HG02678 (cell line): ENCODE results near the gene KMT2D.
"Not testable (repeated sequence)": the region's sequence is repeated elsewhere in the genome, so short reads cannot be mapped to it uniquely, and the experiment has no call there.

Source experiments
- ATAC-seq: cut with Tn5 transposase; IDR thresholded peaks from one replicate; pipeline ENCODE4 v1.9.1; 2021; ENCODE audit warnings: mild to moderate bottlenecking, moderate library complexity; ENCODE audit not compliant: unreplicated experiment

Gene KMT2D

DNA sequence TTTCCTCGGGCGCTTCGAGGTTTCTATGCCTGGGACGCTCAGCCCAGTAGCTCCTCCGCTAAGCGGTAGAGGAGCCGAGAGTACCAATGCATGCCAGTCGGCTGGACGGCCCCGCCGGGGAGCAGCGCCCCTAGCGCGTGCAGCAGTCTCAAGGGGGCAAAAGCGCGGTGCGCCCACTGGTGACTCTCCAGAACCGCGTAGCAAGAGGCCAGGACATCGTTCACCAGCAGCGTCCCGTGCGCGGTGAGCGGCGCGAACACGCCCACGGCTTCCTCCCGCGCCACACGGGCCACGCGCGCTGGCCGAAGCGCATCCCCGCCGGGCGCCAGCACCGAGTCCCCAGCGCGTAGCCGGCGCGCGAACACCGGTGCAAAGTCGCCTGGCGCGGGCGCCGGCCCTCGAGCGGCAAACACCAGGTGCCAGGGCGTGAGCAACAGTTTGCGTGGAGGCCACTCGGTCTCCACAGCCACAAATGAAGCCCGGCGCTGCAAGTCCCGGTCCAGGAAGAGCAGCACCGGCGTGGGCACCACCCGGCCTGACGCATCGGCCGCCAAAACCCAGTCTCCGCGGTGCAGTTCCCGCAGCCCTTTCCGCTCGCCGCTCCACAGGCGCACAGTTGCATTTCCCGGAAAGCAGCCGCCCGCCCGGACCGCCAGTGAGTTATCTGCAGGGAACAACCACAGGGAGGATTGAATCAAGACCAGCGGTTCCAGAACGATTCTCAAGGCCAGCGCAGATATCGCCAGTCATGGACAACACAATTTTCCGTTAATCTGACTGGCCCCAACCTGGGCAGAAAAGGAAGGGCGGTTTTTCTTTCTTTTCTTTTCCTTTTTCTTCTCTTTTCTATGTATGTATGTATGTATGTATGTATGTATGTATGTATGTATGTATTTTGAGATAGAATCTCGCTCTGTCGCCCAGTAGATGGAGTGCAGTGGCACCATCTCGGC, 29.5 kb upstream of the KMT2D start:
- no peak for ATAC-seq

- no peak for ATAC-seq
These were observed 28.3 kb upstream of the KMT2D start for GRCh38 chr12:49088932-49089330.

GRCh38 chr12:49088150-49088931, 27.7 kb upstream of the KMT2D start:
- ATAC-seq: peak; percentile 82

DNA sequence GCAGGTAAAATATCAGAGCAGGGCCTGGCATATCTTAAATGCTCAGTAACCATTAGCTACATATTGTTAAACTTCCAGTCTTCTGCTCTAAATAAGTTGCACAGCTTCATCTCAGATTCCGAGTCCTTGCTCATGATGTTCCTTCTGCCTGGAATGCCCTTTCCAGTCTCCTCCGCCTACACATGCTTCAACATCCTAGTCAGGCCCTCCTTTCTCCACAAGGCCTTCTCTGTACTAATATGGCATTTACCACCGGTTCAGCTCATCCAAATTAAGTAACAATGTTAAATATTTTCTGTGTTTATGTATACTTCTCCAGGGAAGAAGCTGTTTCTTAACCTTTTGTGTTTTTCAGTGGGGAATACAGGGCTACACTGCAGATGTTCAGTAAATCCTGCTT, 25.5 kb upstream of the KMT2D start:
- ATAC-seq: no peak

- no peak for ATAC-seq
These were observed 23.8 kb upstream of the KMT2D start for GRCh38 chr12:49084438-49084837.

DNA sequence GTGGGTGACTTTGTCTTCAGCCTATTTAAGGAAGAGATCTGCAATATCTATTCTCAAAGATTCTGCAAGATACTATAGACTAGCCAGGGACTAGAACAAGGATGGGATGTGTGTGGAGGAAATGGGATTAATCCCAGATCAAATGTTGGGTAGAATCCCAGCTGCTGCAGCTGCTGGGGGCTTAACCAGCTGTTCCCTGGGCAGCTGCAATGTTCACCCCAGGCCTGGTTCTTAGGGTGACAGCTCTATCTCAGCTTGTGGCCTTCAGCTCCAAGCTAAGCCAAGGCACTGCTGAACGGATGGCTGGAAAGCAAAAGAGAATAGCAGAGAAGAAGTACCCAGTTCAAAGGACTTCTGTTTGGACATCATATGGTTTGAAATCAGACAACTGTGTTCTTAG, 19.2 kb upstream of the KMT2D start:
- no peak for ATAC-seq

DNA sequence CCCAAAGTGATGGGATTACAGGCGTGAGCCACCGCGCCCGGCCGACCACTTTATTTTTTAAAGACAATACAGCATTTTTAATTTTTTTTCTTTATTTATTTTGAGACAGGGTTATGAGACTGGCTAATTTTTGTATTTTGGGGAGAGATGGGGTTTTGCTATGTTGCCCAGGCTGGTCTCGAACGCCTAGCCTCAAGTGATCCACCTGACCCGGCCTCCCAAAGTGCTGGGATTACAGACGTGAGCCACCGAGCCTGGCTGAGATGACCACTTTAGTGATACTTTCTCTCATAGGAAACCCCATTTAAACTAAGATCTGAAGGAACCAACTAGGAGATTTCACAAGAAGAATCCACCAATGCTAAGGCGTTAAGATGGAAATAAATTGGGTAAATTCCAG, 10.4 kb upstream of the KMT2D start:
- ATAC-seq: no peak

DNA sequence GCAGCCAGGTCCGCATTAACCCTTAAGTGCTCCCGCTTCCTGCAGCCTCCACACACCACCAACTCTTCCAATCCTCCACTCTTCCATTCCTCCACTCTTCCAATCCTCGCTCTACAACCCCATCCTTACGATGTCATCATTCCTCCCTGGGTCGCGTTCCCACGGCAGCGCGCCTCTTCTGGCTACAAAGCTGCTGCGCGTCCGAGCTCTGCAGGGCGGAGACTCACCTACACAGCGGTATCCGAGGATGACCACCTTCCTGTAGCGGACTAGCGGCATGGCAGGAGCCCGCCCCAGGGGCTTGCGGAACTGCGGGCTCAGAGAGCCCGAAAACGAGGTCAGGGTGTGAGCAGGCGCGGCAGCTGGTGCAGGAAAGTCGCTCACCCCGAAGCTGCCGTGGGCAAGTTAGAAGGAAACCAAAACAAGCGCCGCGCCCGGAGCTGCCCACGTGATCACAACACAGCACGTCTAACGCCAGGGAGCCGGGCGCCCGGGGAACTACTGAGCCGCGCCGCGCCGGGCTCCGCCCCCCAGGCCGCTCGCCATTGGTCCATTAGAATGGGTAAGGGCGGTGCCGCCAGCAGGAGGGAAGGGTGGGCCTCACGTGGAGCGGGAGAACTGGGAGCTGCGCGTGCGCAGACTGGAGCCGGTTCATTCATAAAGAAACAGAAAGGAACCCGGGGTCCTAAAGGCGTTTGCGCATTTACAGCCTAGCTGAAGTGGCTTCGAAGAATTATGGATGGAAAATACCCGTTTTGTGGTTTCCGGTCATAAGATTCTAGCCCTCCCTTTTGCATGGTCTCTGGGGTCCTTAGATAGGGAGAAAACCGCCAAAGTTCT, 9.1 kb upstream of the KMT2D start, which contains the start of gene RHEBL1:
Gene RHEBL1 (minus strand): TSS at position 473 of the 840 bp plus-strand sequence. CDS start 194 bp downstream, at position 279.
- ATAC-seq: peak; percentile 99

DNA sequence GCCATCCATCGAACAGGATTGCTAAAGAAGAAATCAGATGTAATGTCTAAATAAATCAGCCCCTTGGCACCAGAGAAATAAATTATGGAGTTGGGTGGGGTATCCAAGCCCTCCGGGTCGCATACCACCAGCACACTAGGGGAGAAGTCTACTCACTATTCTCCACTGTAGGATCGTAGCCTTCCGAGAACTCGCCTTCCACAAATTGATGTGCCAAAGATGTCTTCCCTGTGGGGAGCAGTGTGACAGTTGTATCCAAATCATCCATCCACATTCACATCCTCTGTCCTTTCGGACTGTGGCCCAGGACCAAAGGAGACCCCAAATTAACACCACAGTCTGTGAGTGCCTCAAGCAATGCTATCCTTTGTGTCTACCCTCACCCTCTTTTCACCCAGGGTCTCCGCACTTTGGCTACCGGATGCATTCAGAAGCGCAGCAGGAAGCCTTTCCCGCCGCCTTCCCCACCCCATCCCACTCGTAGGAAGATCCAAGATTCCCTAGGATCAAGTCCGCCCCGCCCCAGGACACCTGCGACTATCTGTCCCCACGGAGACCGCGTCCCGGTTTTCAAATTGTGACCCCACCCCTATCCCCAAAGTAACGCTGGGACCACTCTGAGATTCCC, 8.4 kb upstream of the KMT2D start:
- ATAC-seq: no peak

- no peak for ATAC-seq
These were observed 5.5 kb upstream of the KMT2D start for GRCh38 chr12:49066120-49066519.

DNA sequence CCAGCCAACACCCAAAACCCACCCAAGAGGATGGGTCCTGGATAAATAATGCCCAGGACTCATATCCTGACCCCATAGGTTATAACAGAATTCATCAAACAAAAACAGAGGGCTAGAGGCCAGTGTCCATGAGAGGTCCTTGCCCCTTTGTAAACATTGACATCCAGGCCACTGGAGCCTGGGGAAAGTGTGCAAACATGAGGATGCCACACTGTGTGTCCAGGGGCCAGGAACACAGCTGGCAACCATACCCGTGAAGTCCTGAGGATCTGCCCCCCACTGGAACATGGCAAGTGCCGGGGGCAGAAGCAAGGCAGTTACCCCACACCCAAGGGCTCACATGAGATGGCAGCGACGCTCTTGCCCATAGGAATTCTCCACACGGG, 4.2 kb upstream of the KMT2D start:
- no peak for ATAC-seq

GRCh38 chr12:49061916-49062315, 1.3 kb upstream of the KMT2D start:
- not testable (repeated sequence) for ATAC-seq

DNA sequence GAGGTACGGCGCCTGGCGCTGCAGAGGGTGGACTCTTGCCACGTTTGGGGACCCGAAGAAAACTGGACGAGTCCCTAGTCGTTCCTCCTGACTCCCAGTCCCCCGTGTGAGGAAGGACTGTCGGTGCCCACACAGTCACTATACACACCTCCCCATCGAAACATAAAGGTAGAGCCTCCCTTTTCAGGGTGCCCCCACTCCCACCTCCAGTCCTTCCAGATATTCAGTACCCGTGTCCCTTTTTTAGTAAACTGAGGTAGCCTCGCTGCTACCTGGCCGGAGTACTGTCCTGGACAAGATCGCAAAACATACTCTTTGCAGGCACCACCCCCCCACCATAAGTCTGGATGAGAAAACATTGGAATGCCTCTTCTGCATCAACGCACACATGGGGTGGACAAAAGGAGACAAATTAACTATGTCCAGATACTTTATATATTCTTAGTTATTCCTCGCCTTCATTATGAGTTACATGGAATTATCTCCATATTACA, 610 bp upstream of the KMT2D start:
- ATAC-seq: no peak

- peak; percentile 8 for ATAC-seq
These were observed 1.1 kb downstream of the KMT2D start for GRCh38 chr12:49059299-49060171.

- no peak for ATAC-seq
These were observed 1.6 kb downstream of the KMT2D start for GRCh38 chr12:49059045-49059298.

DNA sequence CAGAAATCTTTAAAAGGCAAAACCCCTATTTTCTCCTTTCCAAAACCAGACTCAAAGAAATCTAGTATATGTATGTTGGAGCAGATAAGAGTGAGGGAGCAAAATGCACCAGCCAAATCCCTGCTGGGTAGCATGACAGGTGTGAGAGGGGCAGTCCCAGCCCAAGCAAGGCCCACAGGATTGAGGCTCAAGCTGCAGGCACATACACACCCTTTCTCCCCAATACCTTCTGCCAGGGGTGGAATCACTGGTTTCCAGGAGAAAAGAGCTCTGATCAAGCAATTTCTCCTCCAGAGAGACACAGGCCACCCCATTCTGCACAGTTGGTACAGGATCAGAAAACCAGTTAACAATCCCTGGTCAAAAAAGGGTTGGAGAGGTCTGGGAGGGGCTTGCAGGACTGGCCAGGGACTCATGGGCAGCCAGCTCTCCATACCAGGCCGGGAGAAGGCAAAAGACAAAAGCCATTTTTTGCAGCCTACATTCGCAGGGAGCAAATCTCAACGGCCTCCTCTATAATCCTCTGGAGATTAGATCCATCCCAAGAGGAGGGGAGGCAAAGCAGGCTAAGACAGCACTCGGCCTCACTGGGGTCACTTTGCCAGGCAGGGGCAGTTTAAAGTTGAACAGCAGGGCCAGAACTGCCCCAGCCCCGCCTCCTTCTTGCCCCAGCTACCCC, 2.1 kb downstream of the KMT2D start:
- no peak for ATAC-seq

- ATAC-seq: no peak
These were observed 2.7 kb downstream of the KMT2D start for GRCh38 chr12:49057888-49058287.

GRCh38 chr12:49055978-49056754, 4.4 kb downstream of the KMT2D start:
- peak; percentile 73 for ATAC-seq
